ENCODE measurements around the gene TRA2A. TPM values are rescaled to one million over a fixed set of nuclear protein-coding genes. Genes with fewer than 3 reads are reported as not detected.

The TRA2A gene
- total and polyA plus RNA-seq, 9 of the 15 experiments (the other 6 are each of a cell fraction or from before 2014, with no cell fraction given), result 22.7 to 210 (median 73.9) TPM

- no peak for TF ChIP-seq REST (IDR thresholded peaks at IDR 0.05; ENCODE audit: borderline replicate concordance)
- TF ChIP-seq REST (CRISPR knock-in tag; IDR thresholded peaks at IDR 0.05; ENCODE audit: low read depth), result no peak
- no peak for TF ChIP-seq ZBTB8A (IDR thresholded peaks at IDR 0.05; ENCODE audit: partially characterized antibody)
- TF ChIP-seq ZNF695 (CRISPR knock-in tag; IDR thresholded peaks at IDR 0.05), result no peak
- TF ChIP-seq KLF16 (IDR thresholded peaks at IDR 0.05), result no peak
- no peak for TF ChIP-seq POU5F1 (IDR thresholded peaks at IDR 0.05; ENCODE audit: borderline replicate concordance, low read depth, low read length, partially characterized antibody)
- TF ChIP-seq BMI1 (IDR thresholded peaks at IDR 0.05; ENCODE audit: low read length), result no peak
- peak; percentile 99 for TF ChIP-seq NFRKB (IDR thresholded peaks at IDR 0.05; ENCODE audit: low read depth)
- no peak for TF ChIP-seq NCOA2 (IDR thresholded peaks at IDR 0.05; ENCODE audit: partially characterized antibody in 2 of 2)
- TF ChIP-seq ZBTB11 (CRISPR knock-in tag; IDR thresholded peaks at IDR 0.05), result no peak
- peak; percentile 58; the same call in 1 of the 2 replicates for TF ChIP-seq ILF3 (IDR thresholded peaks at IDR 0.05; ENCODE audit: borderline replicate concordance)
- TF ChIP-seq POLR3G (IDR thresholded peaks at IDR 0.05; ENCODE audit: extremely low read depth, insufficient read length, insufficient replicate concordance), result no peak
- no peak for TF ChIP-seq IRF2 (CRISPR knock-in tag; IDR thresholded peaks at IDR 0.05)
- TF ChIP-seq ZNF282 (CRISPR knock-in tag; IDR thresholded peaks at IDR 0.05), result no peak
These were observed at the start of gene TRA2A (continued) for GRCh38 chr7:23531794-23532489.

Measured in K562 (cell line).